GM12801 (cell line): Measurements from ENCODE around the gene DNAJA3.

Experiments used
- TF ChIP-seq, protein P1 (sequence below): IDR thresholded peaks from one replicate; pipeline ENCODE4 v1.5.1; 2011; ENCODE audit warnings: control low read depth; ENCODE audit not compliant: insufficient read length; ENCODE audit errors: extremely low read depth

DNAJA3 gene

DNA sequence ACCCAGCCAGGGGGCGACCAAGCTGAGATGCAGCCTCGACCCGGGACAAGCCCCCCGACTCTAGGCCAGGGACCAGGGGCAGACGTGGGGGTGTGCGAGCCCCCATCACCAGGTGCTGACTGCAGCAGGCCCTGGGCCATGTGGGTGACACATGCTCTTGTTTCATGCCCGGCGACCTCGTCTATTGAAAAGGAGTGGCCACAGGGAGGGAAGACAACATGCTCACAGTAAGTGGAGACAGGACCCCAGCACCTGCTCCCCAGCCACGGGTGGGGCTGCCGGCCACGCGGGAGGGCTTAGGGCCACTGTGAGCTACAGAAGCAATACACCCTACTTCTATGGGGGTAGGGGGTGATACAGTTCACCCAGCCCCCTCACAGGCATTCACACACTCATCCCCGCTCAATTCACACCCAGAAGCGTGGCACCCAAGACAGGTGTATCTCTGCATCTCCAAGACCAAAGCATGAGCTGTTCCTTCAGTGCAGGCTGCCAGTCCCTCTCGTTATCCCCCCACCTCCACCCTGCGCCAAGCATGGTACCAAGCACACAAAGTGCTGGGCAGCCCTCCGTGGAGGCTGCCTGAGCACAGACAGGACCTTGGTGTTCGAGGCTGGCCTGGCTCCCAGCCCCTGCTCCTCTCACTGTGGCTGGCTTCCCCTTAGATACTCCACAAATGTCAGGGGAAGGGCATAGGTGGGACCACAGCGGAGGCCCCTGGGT is 40.4 kb upstream of the DNAJA3 start:
- TF ChIP-seq, protein P1, sequence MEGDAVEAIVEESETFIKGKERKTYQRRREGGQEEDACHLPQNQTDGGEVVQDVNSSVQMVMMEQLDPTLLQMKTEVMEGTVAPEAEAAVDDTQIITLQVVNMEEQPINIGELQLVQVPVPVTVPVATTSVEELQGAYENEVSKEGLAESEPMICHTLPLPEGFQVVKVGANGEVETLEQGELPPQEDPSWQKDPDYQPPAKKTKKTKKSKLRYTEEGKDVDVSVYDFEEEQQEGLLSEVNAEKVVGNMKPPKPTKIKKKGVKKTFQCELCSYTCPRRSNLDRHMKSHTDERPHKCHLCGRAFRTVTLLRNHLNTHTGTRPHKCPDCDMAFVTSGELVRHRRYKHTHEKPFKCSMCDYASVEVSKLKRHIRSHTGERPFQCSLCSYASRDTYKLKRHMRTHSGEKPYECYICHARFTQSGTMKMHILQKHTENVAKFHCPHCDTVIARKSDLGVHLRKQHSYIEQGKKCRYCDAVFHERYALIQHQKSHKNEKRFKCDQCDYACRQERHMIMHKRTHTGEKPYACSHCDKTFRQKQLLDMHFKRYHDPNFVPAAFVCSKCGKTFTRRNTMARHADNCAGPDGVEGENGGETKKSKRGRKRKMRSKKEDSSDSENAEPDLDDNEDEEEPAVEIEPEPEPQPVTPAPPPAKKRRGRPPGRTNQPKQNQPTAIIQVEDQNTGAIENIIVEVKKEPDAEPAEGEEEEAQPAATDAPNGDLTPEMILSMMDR: no peak

DNA sequence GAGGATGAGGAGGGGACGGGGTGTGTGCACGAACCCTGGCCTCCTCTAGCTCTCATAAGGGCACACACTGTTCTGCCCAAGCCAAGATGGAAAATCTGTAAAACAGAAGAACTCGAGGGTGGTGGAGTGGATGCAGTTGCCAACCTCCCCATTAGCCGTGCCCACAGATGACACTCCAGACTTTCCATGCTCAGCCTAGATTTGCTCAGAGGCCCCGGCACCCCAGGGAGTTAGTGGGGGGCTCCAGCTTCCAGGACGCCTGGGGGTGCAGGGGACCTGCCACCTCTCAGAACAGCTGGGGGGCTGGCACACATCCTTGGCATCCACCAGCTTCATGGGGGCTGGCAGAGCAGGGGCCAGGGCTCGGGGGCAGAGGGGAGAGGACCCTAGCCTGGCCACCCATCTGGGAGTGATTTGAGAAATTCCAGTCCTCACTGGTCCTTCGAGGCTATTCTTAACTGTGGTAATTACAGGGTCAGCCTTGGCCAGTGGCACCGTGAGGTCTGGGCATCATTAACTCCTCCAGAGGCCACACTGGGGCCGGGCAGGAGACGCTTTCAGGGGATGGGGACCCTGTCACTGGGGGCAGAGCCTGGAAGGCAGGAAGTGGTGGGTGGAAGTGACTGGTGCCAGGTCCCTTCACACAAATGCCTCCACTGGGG is 39.7 kb upstream of the DNAJA3 start:
- TF ChIP-seq, protein P1: no peak

DNA sequence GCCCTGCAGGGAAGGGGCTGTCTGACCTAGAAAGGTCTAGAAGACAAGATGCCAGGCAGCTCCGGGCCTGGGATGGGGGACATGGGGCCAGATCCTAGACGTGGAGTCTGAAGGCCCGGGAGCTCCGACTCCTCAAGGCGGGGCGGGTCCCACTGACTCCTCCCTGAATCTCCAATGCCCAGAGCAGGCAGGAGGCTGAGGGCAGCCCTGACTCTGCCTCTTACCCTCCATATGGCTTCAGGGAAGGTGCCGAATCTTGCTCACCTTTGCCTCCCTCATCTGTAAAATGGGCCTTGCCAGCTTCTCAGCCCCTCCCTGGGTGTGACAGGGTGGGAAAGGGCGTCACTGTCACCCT is 39.2 kb upstream of the DNAJA3 start:
- TF ChIP-seq, protein P1: no peak

DNA sequence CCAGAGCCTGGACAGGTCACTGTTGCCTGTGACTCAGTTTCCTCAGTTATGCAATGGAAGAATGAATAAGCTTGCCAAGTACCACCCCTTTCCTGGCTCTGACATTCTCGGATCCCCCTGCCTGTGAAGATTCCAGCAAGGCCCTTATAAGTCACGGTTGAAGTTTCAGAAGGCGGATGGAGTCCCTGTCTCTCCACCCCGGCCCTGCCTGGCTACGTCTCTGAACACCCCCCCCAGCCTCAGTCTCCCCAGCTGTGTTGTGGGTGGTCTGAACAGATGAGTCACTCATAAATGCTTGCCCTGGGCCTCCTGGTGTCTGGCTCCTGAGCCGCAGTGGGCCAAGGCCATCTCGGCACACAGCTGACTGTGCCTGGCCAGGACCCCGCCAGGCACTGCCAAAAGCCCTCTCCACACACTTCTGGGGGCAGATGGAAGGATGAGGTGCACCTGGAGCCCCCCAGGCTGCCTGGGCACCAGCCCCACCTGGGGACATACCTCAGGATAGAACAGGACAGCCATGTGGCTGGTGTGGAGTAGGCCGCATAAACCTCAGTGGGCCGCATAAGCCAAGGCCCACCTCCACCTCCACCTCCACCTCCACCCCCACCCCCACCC is 38.6 kb upstream of the DNAJA3 start:
- TF ChIP-seq, protein P1: no peak

DNA sequence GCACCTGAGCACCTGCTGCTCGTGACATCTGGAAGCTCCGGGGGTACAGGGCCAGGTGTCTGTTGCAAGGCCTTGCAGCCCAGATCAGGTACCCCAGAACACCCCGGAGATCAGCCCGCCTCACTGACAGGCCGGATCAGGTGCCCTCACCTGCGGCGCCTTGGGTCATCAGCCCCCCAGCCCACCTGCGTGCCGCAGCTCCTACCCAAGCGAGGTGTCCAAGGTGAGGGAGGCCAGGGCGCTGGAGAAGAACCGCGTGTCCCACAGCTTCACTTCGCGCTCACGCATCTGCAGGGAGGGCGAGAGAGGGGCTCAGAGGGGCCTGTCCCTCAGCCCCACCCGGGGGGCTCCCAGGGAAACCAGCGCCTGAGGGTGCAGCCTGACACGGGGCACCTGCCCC is 37.9 kb upstream of the DNAJA3 start:
- TF ChIP-seq, protein P1: no peak

DNA sequence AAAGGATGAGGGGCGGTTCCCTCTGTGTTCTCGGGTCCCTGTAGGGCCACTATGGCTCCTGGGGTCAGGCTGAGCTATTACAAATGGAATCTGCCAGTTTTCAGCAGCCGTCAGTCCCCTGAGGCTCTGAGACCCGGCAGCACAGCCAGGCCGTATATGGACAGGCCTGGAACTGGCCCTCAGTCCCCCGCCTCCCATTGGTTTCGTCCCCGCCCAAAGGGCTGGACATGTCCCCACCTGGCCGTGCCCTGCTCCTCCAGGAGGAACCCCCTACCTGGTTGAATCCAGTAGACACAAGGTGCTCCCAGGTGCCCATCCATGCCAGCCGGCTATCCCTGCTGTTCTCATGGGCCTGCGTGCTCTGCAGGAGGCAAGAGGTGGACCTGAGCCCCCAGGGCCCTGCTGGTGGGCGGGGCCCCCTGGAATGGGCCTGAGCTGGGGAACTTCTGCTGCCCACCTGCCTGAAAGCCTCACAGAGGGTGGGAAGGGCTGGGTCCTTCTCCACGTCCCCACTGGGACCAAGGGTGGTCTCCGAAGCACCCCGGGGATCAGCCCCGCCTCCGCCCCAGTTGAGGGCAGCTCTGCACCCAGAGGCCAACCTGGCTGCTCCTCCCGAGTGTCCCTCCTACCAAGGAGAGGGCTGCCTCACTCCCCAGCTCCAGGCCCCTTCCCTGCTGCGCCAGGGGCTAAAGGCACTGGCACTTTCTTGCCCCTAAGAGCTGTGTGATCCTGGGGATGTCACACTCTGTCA is 37.2 kb upstream of the DNAJA3 start:
- TF ChIP-seq, protein P1: no peak
